Peyer's patch (tissue), 4 donors: ENCODE measurements around the gene PLOD3.

Experiments
- CTCF ChIP-seq, 6 experiments: fragments of 450-650 bp in 4 of 6; fragments of 200-600 bp in 2 of 6; sonication (generic) in 1 of 6; IDR thresholded peaks; one replicate each; pipeline ENCODE4 v1.5.1; 2017 to 2019; ENCODE audit warnings: antibody characterized with exemption in 6 of 6, mild to moderate bottlenecking in 3 of 6, moderate library complexity in 1 of 6
- POLR2A ChIP-seq, 2 donors: fragments of 450-650 bp; IDR thresholded peaks; one replicate each; pipeline ENCODE4 v1.5.1; 2017; ENCODE audit warnings: antibody characterized with exemption in 2 of 2, mild to moderate bottlenecking in 2 of 2, moderate library complexity in 2 of 2

DNA sequence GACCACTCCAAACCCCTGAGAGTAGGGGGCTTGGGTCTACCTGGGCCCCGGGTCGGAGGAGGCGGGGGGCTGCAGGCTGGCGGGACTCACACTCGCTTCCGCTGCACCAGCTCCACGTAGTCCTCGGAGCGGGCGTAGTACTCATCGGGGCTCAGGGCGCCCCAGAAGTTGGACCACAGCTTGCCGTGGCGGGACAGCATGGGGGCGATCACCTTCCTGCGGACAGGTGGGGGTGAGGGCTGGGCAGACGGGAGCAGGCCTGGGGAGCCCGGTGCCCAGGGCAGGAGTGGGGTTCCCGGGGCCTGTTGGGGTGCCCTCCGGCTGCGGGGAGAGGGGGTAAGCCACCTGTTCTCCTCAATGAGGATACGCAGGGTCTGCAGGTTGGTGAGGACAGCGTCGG lies 5.9 kb downstream of the PLOD3 start:
- TF ChIP-seq POLR2A (IDR thresholded peaks at IDR 0.05): no peak
- no peak for TF ChIP-seq CTCF (IDR thresholded peaks at IDR 0.05)
